RPMI7951 (cell line): ENCODE measurements around the gene CRLF3. TPM values are rescaled to one million over a fixed set of nuclear protein-coding genes. Genes with fewer than 3 reads are reported as not detected.
"Not testable (repeated sequence)": the region's sequence is repeated elsewhere in the genome, so short reads cannot be mapped to it uniquely, and the experiment has no call there.

Source experiments
- DNase-seq: peaks from one replicate; pipeline ENCODE4 v3.0.0-alpha.2; 2012; ENCODE audit warnings: low read depth
- total RNA-seq: library from RNA; depleted of rRNA; stranded (reverse); fragments of >200 nt; shearing (Covaris generic); gene quantifications from 2 replicates; pipeline ENCODE4 v1.2.3, GENCODE V29; 2014; rRNA removed

Gene CRLF3, protein sequence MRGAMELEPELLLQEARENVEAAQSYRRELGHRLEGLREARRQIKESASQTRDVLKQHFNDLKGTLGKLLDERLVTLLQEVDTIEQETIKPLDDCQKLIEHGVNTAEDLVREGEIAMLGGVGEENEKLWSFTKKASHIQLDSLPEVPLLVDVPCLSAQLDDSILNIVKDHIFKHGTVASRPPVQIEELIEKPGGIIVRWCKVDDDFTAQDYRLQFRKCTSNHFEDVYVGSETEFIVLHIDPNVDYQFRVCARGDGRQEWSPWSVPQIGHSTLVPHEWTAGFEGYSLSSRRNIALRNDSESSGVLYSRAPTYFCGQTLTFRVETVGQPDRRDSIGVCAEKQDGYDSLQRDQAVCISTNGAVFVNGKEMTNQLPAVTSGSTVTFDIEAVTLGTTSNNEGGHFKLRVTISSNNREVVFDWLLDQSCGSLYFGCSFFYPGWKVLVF
- 14.9 and 17.1 TPM in 2 replicates for total RNA-seq

DNA sequence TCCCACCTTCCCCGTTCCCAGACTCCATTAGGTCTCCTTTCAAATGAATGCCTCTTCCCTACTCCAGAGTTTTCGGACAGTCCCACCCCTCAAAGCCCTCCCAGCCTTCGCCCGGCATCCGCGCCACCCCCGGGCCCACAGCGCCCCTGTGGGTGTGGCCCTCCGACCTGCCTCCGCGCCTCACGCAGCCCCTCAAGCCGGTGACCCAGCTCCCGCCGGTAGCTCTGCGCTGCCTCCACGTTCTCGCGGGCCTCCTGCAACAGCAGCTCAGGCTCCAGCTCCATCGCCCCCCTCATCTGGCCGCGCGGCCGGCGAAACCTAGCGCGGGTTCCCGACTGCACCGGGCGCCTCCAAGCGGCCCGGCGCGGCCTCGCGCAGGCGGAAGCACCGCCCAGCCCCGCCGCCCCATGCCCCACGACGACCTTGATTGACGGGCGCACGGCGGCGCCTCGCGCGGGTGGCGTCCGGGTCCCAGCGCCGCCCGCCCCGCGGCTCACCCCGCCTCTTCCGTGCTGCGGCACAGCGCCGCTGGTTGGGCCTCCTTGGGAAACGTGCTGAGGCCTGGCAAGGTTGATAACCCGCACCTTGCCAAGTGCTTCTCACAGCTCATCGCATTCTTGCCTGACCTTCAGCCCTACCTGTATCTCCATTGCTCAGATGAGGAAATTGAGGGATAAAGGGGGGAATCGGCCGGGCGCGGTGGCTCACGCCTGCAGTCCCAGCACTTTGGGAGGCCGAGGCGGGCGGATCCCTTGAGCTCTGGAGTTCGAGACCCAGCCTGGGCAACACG lies at the start of gene CRLF3:
Gene CRLF3, minus strand, starts transcription at position 337 of the 790 bp plus-strand sequence. Its CDS starts 41 bp downstream, at position 296.
- peak; percentile 88 for DNase-seq

DNA sequence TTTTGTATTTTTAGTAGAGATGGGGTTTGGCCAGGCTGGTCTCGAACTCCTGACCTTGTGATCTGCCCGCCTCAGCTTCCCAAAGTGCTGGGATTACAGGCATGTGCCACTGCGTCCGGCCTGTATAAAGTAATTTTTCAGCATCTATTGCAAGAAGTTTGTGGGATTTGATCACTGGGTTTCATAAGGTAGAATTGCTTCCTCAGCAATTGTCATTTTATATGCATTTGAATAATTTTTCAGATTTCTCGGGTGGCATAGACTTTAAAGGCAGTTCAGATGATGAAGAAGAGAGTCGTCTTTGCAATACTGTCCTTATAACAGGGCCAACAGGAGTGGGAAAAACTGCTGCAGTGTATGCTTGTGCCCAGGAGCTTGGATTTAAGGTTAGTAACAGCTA lies 44.5 kb upstream of the CRLF3 start:
- no peak for DNase-seq

DNA sequence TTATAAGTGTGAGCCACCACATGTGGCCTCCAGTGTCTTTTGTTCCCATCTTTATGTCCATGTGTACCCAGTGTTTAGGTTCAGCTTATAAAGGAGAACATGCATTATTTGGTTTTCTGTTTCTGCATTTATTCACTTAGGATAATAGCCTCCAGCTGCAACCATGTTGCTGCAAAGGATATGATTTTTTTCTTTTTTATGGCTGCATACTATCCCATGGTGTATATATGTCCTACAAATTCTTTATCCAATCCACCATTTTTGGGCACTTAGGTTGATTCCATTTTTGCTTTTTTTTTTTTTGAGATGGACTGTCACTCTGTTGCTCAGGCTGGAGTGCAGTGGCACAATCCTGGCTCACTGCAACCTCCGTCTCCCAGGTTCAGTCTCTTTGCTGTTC lies 40.1 kb upstream of the CRLF3 start:
- no peak for DNase-seq

DNA sequence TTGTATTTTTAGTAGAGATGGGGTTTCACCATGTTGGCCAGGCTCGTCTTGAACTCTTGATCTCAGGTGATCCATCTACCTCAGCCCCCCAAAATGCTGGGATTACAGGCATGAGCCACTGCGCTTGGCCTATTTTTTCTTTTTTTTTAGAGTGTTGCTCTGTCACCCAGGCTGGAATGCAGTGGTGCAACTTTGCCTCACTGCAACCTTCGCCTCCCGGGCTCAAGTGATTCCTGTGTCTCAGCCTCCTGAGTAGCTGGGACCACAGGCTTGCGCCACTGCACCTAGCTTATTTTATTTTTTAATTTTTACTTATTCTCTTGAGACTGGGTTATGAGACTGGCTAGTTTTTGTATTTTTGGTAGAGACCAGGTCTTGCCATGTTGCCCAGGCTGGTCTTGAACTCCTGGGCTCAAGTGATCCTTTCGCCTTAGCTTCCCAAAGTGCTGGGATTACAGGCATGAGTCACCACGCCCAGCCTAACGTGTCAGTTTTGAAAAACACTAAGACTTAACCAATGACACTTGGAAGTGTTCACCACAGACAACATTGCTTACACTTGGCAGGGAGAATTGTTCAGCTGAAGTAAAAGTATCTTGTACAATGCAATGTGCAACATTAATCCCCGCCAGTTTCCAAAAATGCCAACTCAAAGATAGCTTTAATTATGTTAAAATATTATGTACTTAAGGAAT lies 34.2 kb upstream of the CRLF3 start:
- DNase-seq: no peak

DNA sequence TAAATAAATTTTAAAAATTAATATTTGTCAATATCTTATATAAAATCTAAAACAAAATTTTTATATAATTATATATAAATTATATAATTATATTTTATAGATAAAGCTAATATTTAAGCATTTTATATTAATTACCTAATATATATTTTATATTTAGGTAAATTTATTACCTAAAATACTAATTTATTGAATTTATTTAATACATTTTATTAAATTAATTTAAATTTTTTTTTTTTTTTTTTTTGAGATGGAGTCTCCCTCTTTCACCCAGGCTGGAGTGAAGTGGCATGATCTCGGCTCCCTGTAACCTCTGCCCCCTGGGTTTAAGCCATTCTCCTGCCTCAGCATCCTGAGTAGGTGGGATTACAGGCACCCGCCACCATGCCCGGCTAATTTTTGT lies 29.7 kb upstream of the CRLF3 start:
- no peak for DNase-seq

DNA sequence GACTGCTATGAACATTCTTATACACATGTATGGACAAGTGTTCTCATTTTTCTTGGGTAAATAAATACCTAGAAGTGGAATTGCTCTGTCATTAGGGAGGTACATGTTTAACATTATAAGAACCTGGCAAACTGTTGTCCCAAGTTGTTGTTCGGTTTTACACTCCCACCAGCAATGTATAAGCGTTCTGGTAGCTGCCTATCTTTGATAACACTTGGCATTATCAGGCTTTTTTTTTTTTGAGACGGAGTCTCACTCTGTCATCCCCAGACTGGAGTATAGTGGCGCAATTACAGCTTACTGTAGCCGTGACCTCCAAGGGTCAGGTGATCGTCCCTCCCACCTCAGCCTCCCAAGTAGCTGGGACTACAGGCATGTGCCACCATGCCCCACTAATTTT lies 23.5 kb upstream of the CRLF3 start:
- DNase-seq: no peak

DNA sequence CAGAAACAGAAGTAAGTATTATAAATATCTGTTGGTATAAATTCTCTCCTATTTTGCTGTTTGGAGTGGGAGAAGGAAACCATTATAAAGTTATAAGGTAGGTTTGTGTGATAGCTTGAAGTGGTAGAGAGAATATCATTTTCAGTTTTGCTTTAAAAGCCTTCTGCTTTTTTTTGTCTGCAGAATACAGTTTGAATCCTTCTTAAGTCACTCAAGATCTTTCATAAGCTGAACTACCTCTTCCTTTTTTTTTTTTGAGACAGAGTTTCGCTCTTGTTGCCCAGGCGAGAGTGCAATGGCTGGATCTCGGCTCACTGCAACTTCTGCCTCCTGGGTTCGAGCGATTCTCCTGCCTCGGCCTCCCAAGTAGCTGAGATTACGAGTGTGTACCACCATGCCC lies 16.3 kb upstream of the CRLF3 start:
- DNase-seq: no peak

DNA sequence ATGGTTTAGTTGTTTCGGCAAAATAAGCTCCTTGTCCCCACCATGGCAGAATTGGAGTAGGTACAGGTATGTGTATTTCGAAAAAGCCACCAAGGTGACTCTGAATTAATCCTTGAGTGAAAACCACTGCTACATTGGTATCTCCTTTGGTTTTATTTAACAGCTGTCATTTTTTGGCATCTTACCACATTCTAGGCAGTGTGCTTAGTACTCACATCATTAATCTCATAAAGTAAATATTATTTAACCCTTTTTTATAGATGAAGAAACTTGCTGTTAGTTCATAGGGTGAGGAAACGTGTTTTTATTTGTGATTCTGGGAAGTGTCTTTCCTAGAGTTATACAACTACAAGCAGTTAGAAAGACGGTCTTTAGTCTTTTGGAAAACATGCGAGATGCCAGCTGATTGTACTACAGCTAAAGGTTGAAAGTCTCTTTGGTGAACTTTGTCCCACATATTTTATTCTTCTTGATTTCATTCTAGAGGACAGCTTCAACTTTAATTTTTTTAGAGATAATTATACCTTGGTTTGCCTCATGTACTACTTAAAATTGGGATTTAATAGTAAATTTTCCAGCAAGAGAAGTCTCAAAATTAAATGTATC lies 13.8 kb upstream of the CRLF3 start:
- DNase-seq: no peak

DNA sequence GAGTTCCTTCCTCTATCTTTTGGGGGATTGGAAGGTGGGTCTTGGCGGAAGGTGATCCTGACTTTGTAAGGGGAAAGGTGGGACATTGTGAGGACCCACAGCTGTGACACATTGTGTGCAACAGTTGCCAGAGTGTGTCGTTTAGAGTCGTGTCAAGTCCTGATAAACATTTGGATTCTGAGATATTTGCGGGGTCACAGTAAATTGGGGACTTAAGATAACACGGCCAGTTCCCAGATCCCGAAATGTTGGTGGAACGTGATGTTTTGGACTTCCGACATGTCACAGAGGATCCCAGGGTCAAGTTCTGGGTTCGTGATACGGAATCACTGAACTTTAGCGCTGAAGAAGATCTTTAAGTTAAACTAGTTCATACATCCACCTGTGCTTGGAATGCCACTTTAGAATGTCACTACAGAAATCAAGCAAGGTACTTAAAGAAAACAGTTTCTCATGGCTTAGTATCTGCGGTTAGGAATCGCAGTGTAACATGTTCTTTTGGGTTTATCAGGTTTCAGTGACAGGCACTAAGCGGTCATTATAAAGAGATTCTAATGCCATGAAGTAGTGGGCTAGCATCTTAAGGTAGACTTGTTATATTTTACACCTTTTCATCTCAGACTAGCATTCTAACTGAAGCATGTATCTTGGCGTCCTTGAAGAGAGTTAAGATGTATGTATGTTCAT lies 8.1 kb upstream of the CRLF3 start:
- no peak for DNase-seq

DNA sequence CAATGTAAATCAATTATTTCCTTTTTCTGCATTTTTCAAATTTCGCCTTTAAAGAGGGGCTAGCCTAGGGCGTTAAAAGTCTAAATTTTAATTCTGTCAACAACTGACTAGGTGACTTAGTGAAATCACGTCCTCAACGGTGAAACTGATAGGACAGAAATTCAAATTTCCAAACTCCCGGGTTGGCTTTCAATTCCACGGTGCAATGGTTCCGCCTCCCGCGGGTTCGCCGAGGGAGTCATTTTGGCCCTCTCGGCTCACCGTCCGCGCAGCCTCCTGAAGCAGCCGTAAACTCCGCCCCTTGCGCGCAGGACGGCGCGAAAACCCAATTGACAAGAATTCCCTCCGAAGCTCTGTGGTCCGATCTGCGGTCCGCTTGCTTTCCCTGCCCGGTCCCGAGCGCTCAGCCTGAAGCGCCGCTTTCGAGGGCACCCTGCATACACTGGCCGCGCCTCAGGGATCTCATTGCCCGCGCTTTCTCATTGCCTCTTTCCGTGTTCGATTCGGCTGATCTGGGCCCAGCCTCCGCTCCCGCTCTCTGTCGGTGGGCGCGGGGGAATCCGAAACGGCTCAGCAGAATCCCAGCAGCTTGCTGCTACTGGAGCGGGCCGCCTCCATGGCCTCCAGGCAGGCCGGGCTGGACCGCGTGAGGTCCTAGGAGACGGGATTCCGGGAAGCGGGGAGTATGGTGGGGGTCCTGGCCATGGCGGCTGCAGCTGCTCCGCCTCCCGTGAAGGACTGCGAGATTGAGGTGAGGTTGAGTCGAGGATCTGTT lies 7.4 kb upstream of the CRLF3 start, which contains the start of gene ATAD5:
Gene ATAD5, plus strand, starts transcription at position 304 of the 775 bp plus-strand sequence. Its CDS starts 382 bp downstream, at position 686.
- DNase-seq: peak; percentile 89

DNA sequence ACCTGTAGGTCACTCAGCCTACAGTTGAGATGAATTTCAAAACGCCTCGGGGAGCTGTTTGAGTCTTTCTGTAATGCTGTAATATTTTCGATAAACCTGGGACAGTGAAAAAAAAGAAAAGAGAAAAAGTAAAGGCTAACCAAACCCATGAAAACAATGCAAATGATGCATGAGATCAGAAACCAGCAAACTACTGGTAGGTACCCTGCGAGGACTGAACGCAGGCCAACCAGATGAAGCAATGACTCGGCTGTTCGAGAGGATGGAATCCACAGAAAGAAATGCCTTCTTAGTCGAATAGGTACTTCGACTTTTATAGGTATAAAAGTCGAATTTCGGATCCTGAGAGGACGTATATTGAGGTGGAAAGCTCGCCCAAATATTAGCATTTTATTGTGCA lies 6.8 kb upstream of the CRLF3 start:
- peak; percentile 15 for DNase-seq

DNA sequence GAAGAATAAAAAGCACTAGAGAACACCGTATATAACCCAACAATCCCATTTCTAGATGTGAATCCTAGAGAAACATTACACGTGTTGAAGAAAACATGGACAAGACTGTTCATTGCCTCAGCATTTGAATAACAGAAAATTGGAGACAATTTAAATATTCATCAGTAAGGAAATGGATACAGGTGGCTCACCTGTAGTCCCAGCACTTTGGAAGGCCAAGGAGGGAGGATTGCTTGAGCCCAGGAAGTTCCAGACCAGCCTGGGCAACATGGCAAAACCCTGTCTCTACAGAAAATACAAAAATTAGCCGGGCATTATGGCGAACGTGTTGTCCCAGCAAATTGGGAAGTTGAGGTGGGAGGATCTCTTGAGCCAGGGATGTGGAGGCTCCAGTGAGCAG lies 4.5 kb upstream of the CRLF3 start:
- DNase-seq: no peak

DNA sequence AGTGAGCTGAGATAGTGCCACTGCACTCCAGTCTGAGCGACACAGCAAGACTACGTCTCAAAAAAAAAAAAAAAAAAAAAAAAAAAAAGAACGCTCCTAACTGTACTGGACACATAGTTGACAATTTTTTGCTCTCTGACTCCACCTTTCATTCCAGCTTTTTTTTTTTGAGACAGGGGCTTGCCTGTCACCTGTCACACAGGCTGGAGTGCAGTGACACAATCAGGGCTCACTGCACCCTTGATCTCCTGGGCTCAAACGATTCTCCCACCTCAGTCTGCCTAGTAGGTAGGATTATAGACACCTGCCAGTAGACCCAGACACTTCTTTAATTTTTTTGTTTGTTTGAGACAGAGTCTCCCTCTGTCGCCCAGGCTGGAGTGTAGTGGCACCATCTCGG lies 2.6 kb upstream of the CRLF3 start:
- no peak for DNase-seq

DNA sequence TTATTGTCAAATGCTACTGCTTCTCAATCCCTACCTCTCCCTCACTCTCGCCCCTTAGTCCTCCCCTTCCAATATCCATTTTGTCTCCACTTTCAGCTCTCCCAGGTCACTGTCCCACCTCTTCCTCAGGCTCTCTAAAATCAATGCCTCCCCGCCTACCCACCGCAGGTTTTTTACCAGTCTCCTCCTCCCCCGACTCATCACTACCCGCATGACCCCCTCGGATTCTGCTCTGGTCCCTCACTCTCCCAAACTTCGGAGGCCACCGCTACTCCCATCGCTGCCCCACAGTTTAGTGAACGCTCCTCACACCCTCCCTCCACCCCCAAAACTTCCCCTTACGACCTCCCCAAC lies 513 bp downstream of the CRLF3 start:
- DNase-seq: peak; percentile 14

DNA sequence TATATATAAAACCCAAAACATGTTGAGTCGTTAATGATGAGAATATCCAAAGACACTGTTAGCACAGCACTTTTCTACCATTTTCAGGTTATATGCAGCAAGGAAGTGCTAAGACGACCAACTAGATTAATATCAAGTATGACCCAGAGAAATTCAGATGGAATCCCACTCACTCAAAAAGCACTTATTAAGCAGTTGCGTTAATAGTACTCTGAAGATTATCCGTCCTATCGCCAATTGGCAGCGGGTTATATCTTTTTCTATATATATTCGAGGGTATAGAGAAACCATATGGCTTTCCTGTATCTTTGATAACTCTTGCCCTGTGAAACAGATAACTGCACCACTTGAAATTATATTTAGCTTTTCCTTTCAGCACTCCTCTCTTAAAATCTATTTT lies 1.1 kb downstream of the CRLF3 start:
- DNase-seq: no peak

DNA sequence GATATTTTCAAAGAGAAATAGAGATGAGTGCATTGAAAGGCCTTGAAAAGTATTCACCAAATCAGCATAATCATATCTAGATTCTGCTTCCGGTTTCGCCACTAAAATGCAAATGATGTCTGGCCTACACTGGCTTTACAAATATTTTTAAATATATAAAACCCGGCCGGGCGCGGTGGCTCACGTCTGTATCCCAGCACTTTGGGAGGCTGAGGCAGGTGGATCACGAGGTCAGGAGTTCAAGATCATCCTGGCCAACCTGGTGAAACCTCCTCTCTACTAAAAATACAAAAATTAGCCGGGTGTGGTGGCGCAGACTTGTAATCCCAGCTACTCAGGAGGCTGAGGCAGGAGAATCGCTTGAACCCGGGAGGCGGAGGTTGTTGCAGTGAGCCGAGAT lies 1.6 kb downstream of the CRLF3 start:
- DNase-seq: not testable (repeated sequence)

DNA sequence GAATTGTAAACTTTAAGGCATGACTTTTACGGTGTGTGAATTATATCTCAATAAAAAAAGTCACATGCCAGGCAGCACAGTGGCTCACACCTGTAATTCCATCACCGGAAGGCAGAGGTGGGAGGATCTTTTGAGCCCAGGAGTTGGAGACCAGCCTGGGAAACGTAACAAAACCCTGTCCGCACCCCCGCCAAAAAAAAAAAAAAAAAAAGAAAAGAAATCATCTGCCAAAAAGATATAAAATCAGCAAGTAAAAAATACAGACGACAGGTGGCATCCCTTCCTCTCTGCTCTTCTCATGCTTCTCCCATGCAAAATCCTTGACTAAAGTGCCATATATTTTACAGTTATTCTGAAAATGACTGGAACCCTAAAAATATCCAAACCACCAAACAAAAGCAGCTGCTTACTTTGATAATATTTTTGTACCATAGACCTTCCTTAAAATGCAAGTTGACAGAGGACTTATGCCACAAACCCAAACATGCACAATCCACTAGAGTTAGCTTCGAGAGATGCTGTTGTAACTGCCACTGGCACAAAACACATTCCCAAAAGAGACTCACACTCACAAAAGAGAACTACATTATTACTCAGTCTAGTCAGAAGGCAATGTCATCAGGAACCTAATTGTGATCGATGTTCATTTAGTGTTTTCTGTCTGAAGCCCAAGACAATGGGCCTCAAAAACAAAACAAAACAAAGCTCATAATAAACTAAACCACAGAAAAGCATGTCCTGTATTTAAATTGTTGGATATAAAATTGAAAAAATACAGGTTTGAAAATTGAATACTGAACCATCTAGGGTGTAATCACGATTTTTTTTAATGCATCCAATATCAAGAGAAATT lies 2.4 kb downstream of the CRLF3 start:
- DNase-seq: no peak

DNA sequence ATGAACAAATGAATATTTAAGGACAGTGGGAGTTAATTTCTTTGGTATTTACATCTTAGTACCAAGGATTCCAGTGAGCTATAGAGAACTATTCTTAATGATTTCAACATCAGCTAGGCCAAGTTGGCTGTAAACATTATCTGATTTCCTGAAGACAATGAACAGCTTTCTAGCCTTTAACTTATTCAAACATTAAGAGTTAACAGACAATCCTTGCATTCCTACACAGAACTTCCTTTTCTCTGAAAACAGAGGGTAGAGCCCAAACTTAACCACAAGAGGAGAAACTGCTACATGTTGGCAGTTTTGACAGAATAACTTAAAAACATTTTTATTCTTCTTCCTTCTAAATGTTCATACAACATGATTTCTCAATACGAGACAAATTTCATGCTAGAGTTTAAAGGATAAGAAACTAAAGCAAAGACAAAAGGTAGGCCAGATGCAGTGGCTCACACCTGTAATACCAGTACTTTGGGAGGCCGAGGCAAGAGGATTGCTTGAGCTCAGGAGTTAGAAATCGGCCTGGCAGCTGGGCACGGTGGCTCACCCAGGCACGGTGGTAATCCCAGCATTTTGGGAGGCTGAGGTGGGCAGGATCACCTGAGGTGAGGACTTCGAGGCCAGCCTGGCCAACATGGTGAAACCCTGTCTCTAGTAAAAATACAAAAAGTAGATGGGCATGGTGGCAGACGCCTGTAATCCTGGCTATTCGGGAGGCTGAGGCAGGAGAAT lies 4.4 kb downstream of the CRLF3 start:
- no peak for DNase-seq

DNA sequence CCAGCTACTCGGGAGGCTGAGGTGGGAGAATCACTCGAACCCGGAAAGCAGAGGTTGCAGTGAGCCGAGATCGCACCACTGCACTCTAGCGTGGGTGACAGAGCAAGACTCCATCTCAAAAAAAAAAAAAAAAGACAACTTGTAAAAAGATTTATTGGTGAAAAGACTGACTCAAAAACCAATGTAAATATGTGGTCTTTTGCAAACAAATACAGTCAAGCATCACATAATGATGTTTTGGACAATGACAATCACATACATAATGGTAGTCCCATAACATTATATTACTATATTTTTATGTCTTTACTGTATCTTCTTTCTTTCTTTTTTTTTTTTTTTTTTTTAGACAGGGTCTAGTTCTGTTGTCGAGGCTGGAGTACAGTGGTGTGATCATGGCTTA lies 8.3 kb downstream of the CRLF3 start:
- no peak for DNase-seq
